Karpas-422 (cell line): ENCODE data around the gene CCT7. TPM values are rescaled to one million over a fixed set of nuclear protein-coding genes. Genes with fewer than 3 reads are reported as not detected.
A peak's percentile ranks its signal among the peaks of the same experiment; 100 is the strongest.

Experiments
- DNase-seq: peaks from one replicate; pipeline ENCODE4 v3.0.0-alpha.2; 2015
- H2AFZ ChIP-seq: fragments of 200-600 bp; sonication (generic); 2 replicates; pipeline ENCODE4 v1.6.1; 2014; ENCODE audit warnings: antibody characterized with exemption, low read length, mixed read lengths
- H3K27ac ChIP-seq: fragments of 200-600 bp; sonication (generic); 2 replicates; pipeline ENCODE4 v1.5.1; 2014; ENCODE audit warnings: mild to moderate bottlenecking, low read length, moderate library complexity
- H3K27me3 ChIP-seq: fragments of 200-600 bp; sonication (generic); 2 replicates; pipeline ENCODE4 v1.6.1; 2014; ENCODE audit warnings: low read length, mixed read lengths
- H3K36me3 ChIP-seq: fragments of 200-600 bp; sonication (generic); 2 replicates; pipeline ENCODE4 v1.6.1; 2014; ENCODE audit warnings: low read length, mixed read lengths; ENCODE audit not compliant: insufficient read depth
- H3K4me1 ChIP-seq: fragments of 200-600 bp; sonication (generic); 2 replicates; pipeline ENCODE4 v1.6.1; 2014; ENCODE audit warnings: mild to moderate bottlenecking, low read length, mixed read lengths
- H3K4me2 ChIP-seq: fragments of 200-600 bp; sonication (generic); 2 replicates; pipeline ENCODE4 v1.6.1; 2014; ENCODE audit warnings: low read length, low read depth, mild to moderate bottlenecking; ENCODE audit not compliant: poor library complexity, severe bottlenecking
- H3K4me3 ChIP-seq: fragments of 200-600 bp; sonication (generic); 2 replicates; pipeline ENCODE4 v1.5.1; 2014; ENCODE audit warnings: mild to moderate bottlenecking, antibody characterized with exemption, low read length, mixed read lengths
- H3K79me2 ChIP-seq: fragments of 200-600 bp; sonication (generic); 2 replicates; pipeline ENCODE4 v1.6.1; 2014; ENCODE audit warnings: mild to moderate bottlenecking, low read length, mixed read lengths
- H3K9ac ChIP-seq: fragments of 200-600 bp; sonication (generic); 2 replicates; pipeline ENCODE4 v1.6.0; 2014; ENCODE audit warnings: low read length
- H3K9me2 ChIP-seq: fragments of 200-600 bp; sonication (generic), shearing (Covaris generic); replicated peaks from 2 replicates; pipeline ENCODE4 v1.6.0; 2014; ENCODE audit warnings: mild to moderate bottlenecking, low read length, moderate library complexity; ENCODE audit not compliant: insufficient read depth
- H3K9me3 ChIP-seq: fragments of 300-700, 200-600 bp; sonication (generic); 2 replicates; pipeline ENCODE4 v1.6.1; 2014; ENCODE audit warnings: low read length, mixed read lengths
- H4K20me1 ChIP-seq: fragments of 200-600 bp; sonication (generic); 2 replicates; pipeline ENCODE4 v1.6.1; 2014; ENCODE audit warnings: mild to moderate bottlenecking, antibody characterized with exemption, low read length, low read depth; ENCODE audit not compliant: insufficient read depth
- total RNA-seq: library from RNA; depleted of rRNA; stranded (reverse); fragments of >200 nt; shearing (Covaris generic); gene quantifications from 2 replicates; pipeline ENCODE4 v1.2.3, GENCODE V29; 2014; ENCODE audit warnings: low replicate concordance

Gene CCT7
- total RNA-seq, 1 experiment from 2014 or later: 482 TPM

- Histone ChIP-seq H3K9me3 (no peaks in the 10 kb centered on the region), H3K27me3 (no peaks in the 10 kb centered on the region), H3K4me2 (no peak overlapping the region), H3K9me2 (no peaks in the 10 kb centered on the region), H3K9ac (no peak overlapping the region), H4K20me1 (no peaks in the 10 kb centered on the region), H3K4me1 (no peaks in the 10 kb centered on the region), H3K27ac (no peak overlapping the region), H3K4me3 (no peak overlapping the region), H3K79me2 (no peaks in the 10 kb centered on the region), H3K36me3 (no peaks in the 10 kb centered on the region), H2AFZ (no peak overlapping the region)
- DNase-seq: no peak
Observed at GRCh38 chr2:73205611-73206010, 28.5 kb upstream of the CCT7 start.

GRCh38 chr2:73208258-73208657, 25.9 kb upstream of the CCT7 start:
- H3K27me3 ChIP-seq: no peaks in the 10 kb centered on the region
- no peaks in the 10 kb centered on the region for H3K9me2 ChIP-seq
- no peak overlapping the region for H3K4me3 ChIP-seq
- no peaks in the 10 kb centered on the region for H3K79me2 ChIP-seq
- H2AFZ ChIP-seq: no peak overlapping the region
- no peaks in the 10 kb centered on the region for H3K9me3 ChIP-seq
- no peak overlapping the region for H3K9ac ChIP-seq
- no peaks in the 10 kb centered on the region for H4K20me1 ChIP-seq
- H3K4me1 ChIP-seq: peaks cover 8% of the 10 kb centered on the region
- no peaks in the 10 kb centered on the region for H3K36me3 ChIP-seq
- no peak for DNase-seq
- H3K4me2 ChIP-seq: no peak overlapping the region
- H3K27ac ChIP-seq: no peak overlapping the region

GRCh38 chr2:73210019-73210418, 24.1 kb upstream of the CCT7 start:
- no peaks in the 10 kb centered on the region for H3K9me3 ChIP-seq
- H3K27me3 ChIP-seq: no peaks in the 10 kb centered on the region
- no peaks in the 10 kb centered on the region for H3K36me3 ChIP-seq
- H3K27ac ChIP-seq: no peak overlapping the region
- no peak overlapping the region for H2AFZ ChIP-seq
- DNase-seq: no peak
- no peaks in the 10 kb centered on the region for H4K20me1 ChIP-seq
- H3K4me2 ChIP-seq: no peak overlapping the region
- H3K9ac ChIP-seq: no peak overlapping the region
- peaks cover 16% of the 10 kb centered on the region for H3K4me1 ChIP-seq
- peaks cover 8% of the 10 kb centered on the region for H3K79me2 ChIP-seq
- no peaks in the 10 kb centered on the region for H3K9me2 ChIP-seq
- H3K4me3 ChIP-seq: no peak overlapping the region

DNA sequence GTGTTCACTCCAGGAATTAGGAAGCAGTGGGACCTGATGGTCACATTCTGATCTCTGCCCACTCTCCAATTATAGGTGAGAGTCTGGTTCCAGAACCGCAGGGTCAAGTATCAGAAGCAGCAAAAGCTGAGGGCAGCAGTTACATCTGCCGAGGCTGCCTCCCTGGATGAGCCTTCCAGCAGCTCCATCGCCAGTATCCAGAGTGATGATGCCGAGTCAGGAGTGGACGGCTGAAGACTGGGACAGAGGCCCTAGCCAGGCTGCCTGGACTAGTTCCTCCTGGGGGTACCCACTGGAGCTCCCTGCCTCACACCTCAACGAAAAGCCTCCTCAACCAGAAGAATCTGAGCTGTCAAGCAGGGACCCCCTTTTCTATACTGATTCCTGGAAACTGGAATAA, 23.4 kb upstream of the CCT7 start:
- no peaks in the 10 kb centered on the region for H3K27me3 ChIP-seq
- H4K20me1 ChIP-seq: no peaks in the 10 kb centered on the region
- H2AFZ ChIP-seq: no peak overlapping the region
- no peak for DNase-seq
- no peak overlapping the region for H3K27ac ChIP-seq
- H3K79me2 ChIP-seq: peaks cover 15% of the 10 kb centered on the region
- H3K9me3 ChIP-seq: no peaks in the 10 kb centered on the region
- peaks cover 23% of the 10 kb centered on the region for H3K4me1 ChIP-seq
- H3K4me3 ChIP-seq: no peak overlapping the region
- H3K9me2 ChIP-seq: no peaks in the 10 kb centered on the region
- H3K4me2 ChIP-seq: no peak overlapping the region
- no peaks in the 10 kb centered on the region for H3K36me3 ChIP-seq
- no peak overlapping the region for H3K9ac ChIP-seq

DNA sequence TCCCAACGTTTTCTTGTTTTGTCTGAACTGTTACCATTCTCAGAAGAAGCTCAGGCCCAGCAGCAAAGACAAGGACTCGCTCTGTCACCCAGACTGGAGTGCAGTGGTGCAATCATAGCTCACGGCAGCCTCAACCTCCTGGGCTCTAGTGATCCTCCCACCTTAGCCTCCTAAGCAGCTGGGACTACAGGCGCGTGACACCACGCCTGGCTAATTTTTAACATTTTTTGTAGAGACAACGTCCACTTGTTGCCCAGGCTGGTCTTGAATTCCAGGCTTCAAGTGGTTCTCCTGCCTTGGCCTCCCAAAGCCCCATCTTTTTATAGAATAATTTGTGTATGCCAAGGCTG, 22.0 kb upstream of the CCT7 start:
- no peak overlapping the region for H3K27ac ChIP-seq
- no peak overlapping the region for H2AFZ ChIP-seq
- no peak for DNase-seq
- H3K36me3 ChIP-seq: no peaks in the 10 kb centered on the region
- no peaks in the 10 kb centered on the region for H3K9me2 ChIP-seq
- H4K20me1 ChIP-seq: no peaks in the 10 kb centered on the region
- peaks cover 29% of the 10 kb centered on the region for H3K79me2 ChIP-seq
- no peak overlapping the region for H3K4me2 ChIP-seq
- H3K9ac ChIP-seq: no peak overlapping the region
- H3K27me3 ChIP-seq: no peaks in the 10 kb centered on the region
- H3K4me3 ChIP-seq: no peak overlapping the region
- H3K4me1 ChIP-seq: peaks cover 26% of the 10 kb centered on the region
- H3K9me3 ChIP-seq: no peaks in the 10 kb centered on the region

- peak; percentile 95 for DNase-seq
- Histone ChIP-seq H3K9me2 (no peaks in the 10 kb centered on the region), H3K4me1 (peaks cover 30% of the 10 kb centered on the region), H3K4me3 (no peak overlapping the region), H3K9me3 (no peaks in the 10 kb centered on the region), H3K27ac (no peak overlapping the region), H3K79me2 (peaks cover 34% of the 10 kb centered on the region), H4K20me1 (no peaks in the 10 kb centered on the region), H2AFZ (no peak overlapping the region), H3K36me3 (no peaks in the 10 kb centered on the region), H3K9ac (peak overlapping the region; percentile 10; the same call in 1 of the 2 replicates), H3K4me2 (peak overlapping the region; percentile 26), H3K27me3 (no peaks in the 10 kb centered on the region)
Observed at GRCh38 chr2:73212448-73213176, 21.5 kb upstream of the CCT7 start.

DNA sequence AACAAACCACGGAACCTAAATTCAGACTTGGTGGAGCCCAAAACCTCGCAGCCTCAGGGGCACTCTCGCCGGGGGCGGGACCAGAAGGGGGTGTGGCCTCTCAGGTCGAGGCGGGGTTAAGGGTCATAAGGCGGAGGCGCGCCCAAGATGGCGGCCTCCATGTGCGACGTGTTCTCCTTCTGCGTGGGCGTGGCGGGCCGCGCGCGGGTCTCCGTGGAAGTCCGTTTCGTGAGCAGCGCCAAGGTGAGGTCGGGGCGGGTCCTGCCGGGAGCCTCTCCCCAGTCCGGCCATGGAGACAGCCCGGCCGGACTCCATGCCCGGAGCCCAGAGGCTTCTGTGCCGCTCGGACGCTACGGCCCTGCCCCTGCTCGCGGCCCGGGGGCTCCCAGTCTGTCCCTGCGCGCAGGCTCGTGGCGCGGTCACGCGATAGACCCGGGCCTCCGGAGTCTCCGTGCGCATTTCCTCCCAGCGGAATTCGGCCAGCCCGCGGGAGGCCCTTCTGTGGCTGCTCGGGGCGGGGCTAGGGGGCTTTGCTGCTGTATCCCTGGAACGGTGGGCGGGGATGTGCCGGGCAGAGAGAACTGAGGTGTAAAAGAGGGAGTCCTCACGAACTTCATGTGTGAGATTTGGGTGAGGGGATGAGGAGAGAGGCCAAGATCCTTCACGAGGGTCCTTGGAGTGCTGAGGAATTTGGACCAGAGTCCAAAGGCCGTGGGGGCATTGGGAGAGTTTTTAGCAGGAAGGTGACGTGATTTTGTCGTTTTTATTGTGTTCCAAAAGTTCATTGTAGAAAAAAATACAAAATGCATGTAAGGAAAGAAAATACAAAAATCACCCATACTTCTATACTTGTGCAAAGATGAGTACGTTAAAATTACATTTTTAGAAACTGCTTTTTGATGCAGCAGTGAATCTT, 19.7 kb upstream of the CCT7 start, which contains the start of gene SMYD5:
TSS of gene SMYD5 (plus strand) at position 126 of the 916 bp plus-strand sequence. CDS start at position 148, 22 bp downstream.
- H2AFZ ChIP-seq: peak within 1 kb of the TSS; percentile 73; the same call in 1 of the 2 replicates
- peak within 1 kb of the TSS; percentile 77 for H3K4me2 ChIP-seq
- H3K79me2 ChIP-seq: peaks cover 50% of the 10 kb centered on the region
- no peaks in the 10 kb centered on the region for H3K27me3 ChIP-seq
- H3K9me3 ChIP-seq: no peaks in the 10 kb centered on the region
- H3K4me3 ChIP-seq: peak within 1 kb of the TSS; percentile 81
- peak within 1 kb of the TSS; percentile 79 for H3K9ac ChIP-seq
- peak; percentile 98 for DNase-seq
- peaks cover 30% of the 10 kb centered on the region for H3K4me1 ChIP-seq
- H3K9me2 ChIP-seq: no peaks in the 10 kb centered on the region
- H3K36me3 ChIP-seq: no peaks in the 10 kb centered on the region
- H3K27ac ChIP-seq: peak within 1 kb of the TSS; percentile 34
- no peaks in the 10 kb centered on the region for H4K20me1 ChIP-seq

DNA sequence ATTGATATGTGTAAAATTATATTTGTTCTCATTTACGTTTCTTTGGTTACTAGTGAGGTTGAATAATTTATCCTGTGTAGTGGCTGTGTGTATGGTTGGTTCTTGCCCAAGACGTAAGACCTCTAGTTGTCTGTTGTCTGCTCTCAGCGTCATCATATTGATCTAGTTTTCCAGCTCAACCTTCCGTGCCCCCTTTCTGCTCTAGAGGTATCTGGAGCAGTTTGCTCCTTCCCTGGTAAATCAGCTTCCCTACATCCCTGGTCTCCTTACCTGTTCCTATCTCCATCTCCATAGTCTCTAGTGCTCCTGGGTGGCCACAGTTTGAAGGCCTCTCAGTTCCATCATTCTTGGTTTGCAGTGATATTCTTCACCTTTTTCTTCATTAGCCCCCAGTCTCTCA, 18.9 kb upstream of the CCT7 start:
- no peak for DNase-seq
- H3K9me3 ChIP-seq: no peaks in the 10 kb centered on the region
- no peaks in the 10 kb centered on the region for H4K20me1 ChIP-seq
- no peak overlapping the region for H2AFZ ChIP-seq
- peak overlapping the region; percentile 77 for H3K4me2 ChIP-seq
- H3K27ac ChIP-seq: peak overlapping the region; percentile 34; the same call in 1 of the 2 replicates
- H3K4me1 ChIP-seq: peaks cover 30% of the 10 kb centered on the region
- H3K27me3 ChIP-seq: no peaks in the 10 kb centered on the region
- peak overlapping the region; percentile 79 for H3K9ac ChIP-seq
- H3K4me3 ChIP-seq: peak overlapping the region; percentile 81
- peaks cover 50% of the 10 kb centered on the region for H3K79me2 ChIP-seq
- H3K9me2 ChIP-seq: no peaks in the 10 kb centered on the region
- H3K36me3 ChIP-seq: no peaks in the 10 kb centered on the region
